Skeletal muscle tissue (tissue), 4 donors: Measurements from ENCODE around the gene PARP15. TPM values are rescaled to one million over a fixed set of nuclear protein-coding genes. Genes with fewer than 3 reads are reported as not detected.
A peak's percentile ranks its signal among the peaks of the same experiment; 100 is the strongest.

ENCODE experiments used
- H3K27ac ChIP-seq: one replicate; pipeline ENCODE4 v1.7.0; 2013; ENCODE audit warnings: mild to moderate bottlenecking, low read depth, low read length, inconsistent platforms
- H3K27me3 ChIP-seq, 3 donors: one replicate each; pipeline ENCODE4 v1.7.0; 2013; ENCODE audit warnings: low read length in 3 of 3; ENCODE audit not compliant: control insufficient read depth in 3 of 3, insufficient read depth in 3 of 3
- H3K36me3 ChIP-seq, 3 donors: one replicate each; pipeline ENCODE4 v1.7.0; 2013; ENCODE audit warnings: low read length in 3 of 3; ENCODE audit not compliant: control insufficient read depth in 3 of 3, insufficient read depth in 3 of 3
- H3K4me1 ChIP-seq, 3 donors: one replicate each; pipeline ENCODE4 v1.7.0; 2013; ENCODE audit warnings: low read length in 3 of 3, mild to moderate bottlenecking in 3 of 3; ENCODE audit not compliant: control insufficient read depth in 3 of 3, insufficient read depth in 3 of 3
- H3K4me3 ChIP-seq, 3 donors: one replicate each; pipeline ENCODE4 v1.7.0; 2013; ENCODE audit warnings: low read length in 3 of 3
- H3K9ac ChIP-seq, 3 donors: one replicate each; pipeline ENCODE4 v1.7.0; 2013; ENCODE audit warnings: low read length in 3 of 3, mild to moderate bottlenecking in 3 of 3, moderate library complexity in 2 of 3, low read depth in 1 of 3
- H3K9me3 ChIP-seq, 3 donors: one replicate each; pipeline ENCODE4 v1.7.0; 2013; ENCODE audit warnings: low read length in 3 of 3; ENCODE audit not compliant: control insufficient read depth in 3 of 3
- total RNA-seq: library from RNA; depleted of rRNA; stranded (reverse); fragments of >200 nt; gene quantifications from one replicate; pipeline ENCODE4 v1.2.3, GENCODE V29; 2014
- donor health status: Osteomylitis.

The PARP15 gene
- total RNA-seq, 1 donor from 2014 or later, result 2.6 TPM

DNA sequence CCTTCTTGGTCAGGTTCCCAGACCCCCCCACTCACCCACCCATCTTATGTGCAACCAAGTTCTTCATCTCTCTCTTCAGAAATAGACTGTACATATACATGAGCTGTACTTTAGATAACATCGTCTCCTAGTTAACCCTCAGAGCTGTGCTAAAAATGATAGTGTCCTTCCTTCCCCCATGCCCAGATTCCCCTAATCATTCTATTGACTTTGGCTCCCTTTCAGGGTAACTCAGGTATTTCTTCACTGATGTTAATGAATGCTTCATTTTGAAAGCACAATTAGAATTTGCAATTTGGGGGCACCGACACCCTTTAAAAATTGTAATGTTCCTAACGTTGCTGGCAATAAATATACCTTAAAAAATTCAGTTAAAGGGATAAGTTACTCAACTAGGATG lies 24.3 kb upstream of the PARP15 start:
- no peaks in the 10 kb centered on the region for H3K9me3 ChIP-seq
- peaks cover 0 to 4% (median 0%) of the 10 kb centered on the region in 3 donors for H3K4me1 ChIP-seq
- no peak overlapping the region for H3K4me3 ChIP-seq
- H3K36me3 ChIP-seq, result peaks cover 12 to 67% (median 64%) of the 10 kb centered on the region in 3 donors
- H3K27ac ChIP-seq, result no peak overlapping the region
- no peak overlapping the region for H3K9ac ChIP-seq
- no peaks in the 10 kb centered on the region for H3K27me3 ChIP-seq

DNA sequence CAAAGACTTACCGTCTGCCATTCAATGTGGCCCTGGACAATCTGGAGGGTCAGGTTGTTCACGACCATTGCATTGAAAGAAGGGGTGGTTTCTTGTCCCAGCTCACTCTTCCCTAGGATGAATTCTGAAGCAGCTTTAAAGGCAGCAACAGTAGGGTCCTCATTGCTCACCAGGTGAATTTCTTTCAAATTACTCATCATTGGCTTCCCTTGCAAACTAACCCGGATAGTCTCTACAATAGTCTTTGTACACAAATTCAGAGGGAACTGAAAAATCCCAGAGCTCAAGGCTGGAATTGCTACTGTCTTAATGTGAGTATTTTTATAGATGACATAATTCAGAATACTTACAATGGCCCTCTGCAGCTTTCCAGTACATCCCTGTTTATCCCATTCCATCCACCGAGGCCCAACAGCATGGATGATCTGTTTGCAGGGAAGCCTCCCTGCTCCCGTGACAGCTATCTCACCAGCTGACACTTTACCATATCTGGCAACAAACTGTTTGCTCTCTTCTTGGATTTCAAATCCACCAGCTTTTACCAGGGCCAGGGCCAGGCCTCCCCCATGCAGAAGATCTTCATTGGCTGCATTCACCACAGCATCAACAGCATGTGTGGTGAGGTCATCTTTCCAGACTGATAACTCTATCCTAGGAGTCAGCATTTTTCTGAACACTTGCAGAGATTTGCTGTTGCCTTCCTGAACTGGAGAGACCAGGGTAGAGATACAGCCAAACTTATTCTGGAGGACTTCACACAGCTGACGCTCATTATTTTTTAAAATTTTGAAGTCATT lies 22.0 kb upstream of the PARP15 start:
- H3K4me3 ChIP-seq, result no peak overlapping the region
- H3K4me1 ChIP-seq, result peaks cover 0 to 5% (median 0%) of the 10 kb centered on the region in 3 donors
- H3K27ac ChIP-seq, result no peak overlapping the region
- peaks cover 12 to 67% (median 63%) of the 10 kb centered on the region in 3 donors for H3K36me3 ChIP-seq
- H3K9ac ChIP-seq, result no peak overlapping the region
- no peaks in the 10 kb centered on the region for H3K27me3 ChIP-seq
- H3K9me3 ChIP-seq, result no peaks in the 10 kb centered on the region

DNA sequence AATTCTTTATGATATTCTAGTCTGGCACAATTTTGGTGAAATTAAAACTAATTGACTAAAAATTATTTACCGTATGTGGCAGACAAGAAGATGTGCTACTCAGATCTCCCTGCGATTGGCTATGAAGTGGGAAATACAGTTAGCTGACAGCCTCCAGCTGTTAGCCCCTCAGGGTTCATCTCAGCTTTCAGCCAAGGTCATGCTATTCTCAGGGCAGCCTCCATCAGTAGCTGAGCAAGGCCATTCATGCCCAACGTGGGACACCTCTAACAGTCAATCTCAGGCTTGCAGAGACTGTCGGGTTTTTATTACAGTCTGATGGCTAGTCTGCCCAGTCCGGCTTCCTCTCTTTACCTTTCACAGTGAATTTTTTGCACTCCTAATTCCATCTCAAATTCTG lies 20.1 kb upstream of the PARP15 start:
- Histone ChIP-seq H3K4me3 (no peak overlapping the region), H3K9me3 (no peaks in the 10 kb centered on the region), H3K27ac (no peak overlapping the region), H3K9ac (no peak overlapping the region), H3K27me3 (no peaks in the 10 kb centered on the region), H3K4me1 (peaks cover 3 to 12% (median 5%) of the 10 kb centered on the region in 3 donors), H3K36me3 (peaks cover 9 to 53% (median 52%) of the 10 kb centered on the region in 3 donors)

DNA sequence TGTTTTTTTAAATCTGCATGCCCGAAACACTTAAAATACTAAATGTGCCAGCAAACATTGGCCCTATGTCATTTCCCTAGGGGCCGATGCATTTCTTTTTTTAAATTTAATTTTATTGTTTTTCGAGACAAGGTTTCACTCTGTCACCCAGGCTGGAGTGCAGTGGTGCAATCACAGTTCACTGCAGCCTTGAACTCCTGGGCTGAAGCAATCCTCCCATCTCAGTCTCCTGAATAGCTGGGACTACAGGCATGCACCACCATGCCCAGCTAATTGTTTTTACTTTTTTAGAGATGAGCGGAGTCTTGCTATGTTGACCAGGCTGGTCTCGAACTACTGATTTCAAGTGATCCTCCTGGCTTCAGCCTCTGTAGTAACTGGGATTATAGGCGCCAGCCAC lies 18.8 kb upstream of the PARP15 start:
- no peaks in the 10 kb centered on the region for H3K9me3 ChIP-seq
- H3K27ac ChIP-seq, result no peak overlapping the region
- no peaks in the 10 kb centered on the region for H3K27me3 ChIP-seq
- H3K4me1 ChIP-seq, result peaks cover 9 to 18% (median 12%) of the 10 kb centered on the region in 3 donors
- no peak overlapping the region for H3K9ac ChIP-seq
- H3K36me3 ChIP-seq, result peaks cover 9 to 51% (median 46%) of the 10 kb centered on the region in 3 donors
- H3K4me3 ChIP-seq, result no peak overlapping the region

DNA sequence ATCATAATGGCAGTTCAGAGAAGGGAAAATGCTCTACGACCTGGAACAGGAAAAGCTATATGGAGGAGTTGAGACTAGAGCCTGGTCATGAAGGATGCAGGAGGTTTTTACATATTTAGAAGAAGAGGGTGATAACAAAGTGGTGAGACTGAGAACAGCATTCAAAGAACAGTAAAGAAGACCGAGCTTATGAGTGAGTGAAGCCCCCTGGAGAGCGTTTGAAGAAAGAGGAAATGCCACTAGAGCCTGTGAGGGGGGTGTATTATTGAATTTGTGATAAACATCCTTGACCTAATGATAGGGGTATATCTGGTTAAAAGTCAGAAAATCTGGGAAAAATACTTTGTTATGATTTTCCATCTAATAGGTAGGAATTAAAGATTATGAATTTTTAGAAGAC lies 17.5 kb upstream of the PARP15 start:
- no peaks in the 10 kb centered on the region for H3K27me3 ChIP-seq
- no peak overlapping the region for H3K4me3 ChIP-seq
- H3K36me3 ChIP-seq, result peaks cover 6 to 39% (median 38%) of the 10 kb centered on the region in 3 donors
- H3K9ac ChIP-seq, result no peak overlapping the region
- peaks cover 10 to 23% (median 17%) of the 10 kb centered on the region in 3 donors for H3K4me1 ChIP-seq
- no peak overlapping the region for H3K27ac ChIP-seq
- no peaks in the 10 kb centered on the region for H3K9me3 ChIP-seq

DNA sequence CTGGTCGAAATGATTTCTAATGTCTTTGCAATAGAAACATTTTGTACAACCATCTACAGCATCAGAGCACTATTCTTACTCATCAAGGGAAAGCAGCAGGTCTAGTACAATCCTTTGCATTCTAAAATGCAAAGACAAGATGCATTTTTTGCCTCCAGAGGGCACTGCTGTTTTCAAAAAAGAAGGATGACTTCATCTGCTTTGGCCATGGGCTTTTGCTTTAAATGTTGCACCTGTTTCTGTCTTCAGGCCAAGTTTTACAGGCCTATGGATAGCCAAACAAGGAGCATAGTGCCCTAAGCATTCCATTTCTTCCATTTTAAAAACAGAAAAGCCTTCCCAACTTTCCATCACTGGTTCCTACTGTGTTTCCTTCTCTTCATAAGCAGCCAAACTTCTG lies 16.8 kb upstream of the PARP15 start:
- Histone ChIP-seq H3K4me1 (peaks cover 11 to 24% (median 17%) of the 10 kb centered on the region in 3 donors), H3K4me3 (no peak overlapping the region), H3K27me3 (no peaks in the 10 kb centered on the region), H3K9me3 (no peaks in the 10 kb centered on the region), H3K27ac (no peak overlapping the region), H3K36me3 (peaks cover 6 to 34% (median 32%) of the 10 kb centered on the region in 3 donors), H3K9ac (no peak overlapping the region)

DNA sequence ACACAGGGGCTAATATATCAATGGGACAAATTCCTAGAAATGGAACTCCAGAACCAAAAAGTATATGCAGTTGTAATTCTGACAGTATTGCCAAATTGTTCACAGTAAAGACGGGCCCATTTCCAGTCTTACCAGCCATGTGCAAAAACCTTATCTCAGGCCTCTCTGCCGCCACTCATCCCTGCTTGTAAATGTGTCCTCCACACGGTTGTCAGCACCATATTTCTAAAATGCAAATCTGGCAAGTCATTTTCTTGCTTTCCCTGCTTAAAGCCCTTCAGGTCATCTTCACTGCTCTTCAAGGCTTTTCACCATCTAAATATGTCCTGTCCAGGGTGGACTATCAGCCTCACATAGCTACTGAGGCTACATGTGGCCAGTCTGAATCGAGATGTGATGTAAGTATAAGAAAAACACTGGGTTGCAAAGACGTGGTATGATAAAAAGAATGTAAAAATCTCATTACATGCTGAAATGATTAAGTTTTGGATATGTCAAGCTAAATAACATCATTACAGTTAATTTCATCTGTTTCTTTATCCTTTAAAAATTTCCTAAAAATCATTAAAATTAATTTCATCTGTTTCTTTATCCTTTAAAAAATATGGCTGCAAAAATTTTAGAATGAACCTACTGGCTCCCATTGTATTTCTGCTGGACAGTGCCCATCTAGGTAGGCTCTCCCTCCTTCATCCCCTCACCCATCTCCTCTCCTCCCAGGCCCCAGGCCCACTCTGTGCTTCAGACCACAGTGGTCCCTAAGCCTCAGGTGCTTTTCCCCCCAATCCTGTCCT lies 14.3 kb upstream of the PARP15 start:
- H3K36me3 ChIP-seq, result peaks cover 3 to 41% (median 28%) of the 10 kb centered on the region in 3 donors
- H3K4me1 ChIP-seq, result peaks cover 11 to 23% (median 17%) of the 10 kb centered on the region in 3 donors
- H3K9me3 ChIP-seq, result no peaks in the 10 kb centered on the region
- H3K27me3 ChIP-seq, result no peaks in the 10 kb centered on the region
- peak overlapping the region; percentile 97 for H3K27ac ChIP-seq
- H3K4me3 ChIP-seq, result peak overlapping the region; percentile 85 to 91 (median 89)
- peak overlapping the region; percentile 90 to 96 (median 91) for H3K9ac ChIP-seq

DNA sequence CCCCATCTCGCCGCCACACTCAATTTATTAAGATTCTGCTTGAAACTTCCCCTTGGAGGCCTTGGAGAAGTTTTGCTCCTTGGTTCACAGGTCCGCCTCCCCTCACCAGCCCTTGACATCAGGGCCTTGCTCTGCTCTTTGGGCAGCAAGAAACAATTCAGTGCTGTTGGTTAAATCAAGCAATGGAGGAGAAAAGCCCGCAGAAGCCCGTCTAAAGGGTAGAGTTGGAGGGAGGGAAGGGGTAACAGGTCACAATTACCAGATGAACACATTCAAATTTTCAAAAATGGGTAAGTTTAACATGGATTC lies 13.8 kb upstream of the PARP15 start:
- Histone ChIP-seq H3K9ac (peak overlapping the region; percentile 90 to 96 (median 91)), H3K36me3 (peaks cover 3 to 40% (median 27%) of the 10 kb centered on the region in 3 donors), H3K27ac (peak overlapping the region; percentile 97), H3K4me3 (peak overlapping the region; percentile 85 to 91 (median 89)), H3K27me3 (no peaks in the 10 kb centered on the region), H3K9me3 (no peaks in the 10 kb centered on the region), H3K4me1 (peaks cover 11 to 23% (median 17%) of the 10 kb centered on the region in 3 donors)

DNA sequence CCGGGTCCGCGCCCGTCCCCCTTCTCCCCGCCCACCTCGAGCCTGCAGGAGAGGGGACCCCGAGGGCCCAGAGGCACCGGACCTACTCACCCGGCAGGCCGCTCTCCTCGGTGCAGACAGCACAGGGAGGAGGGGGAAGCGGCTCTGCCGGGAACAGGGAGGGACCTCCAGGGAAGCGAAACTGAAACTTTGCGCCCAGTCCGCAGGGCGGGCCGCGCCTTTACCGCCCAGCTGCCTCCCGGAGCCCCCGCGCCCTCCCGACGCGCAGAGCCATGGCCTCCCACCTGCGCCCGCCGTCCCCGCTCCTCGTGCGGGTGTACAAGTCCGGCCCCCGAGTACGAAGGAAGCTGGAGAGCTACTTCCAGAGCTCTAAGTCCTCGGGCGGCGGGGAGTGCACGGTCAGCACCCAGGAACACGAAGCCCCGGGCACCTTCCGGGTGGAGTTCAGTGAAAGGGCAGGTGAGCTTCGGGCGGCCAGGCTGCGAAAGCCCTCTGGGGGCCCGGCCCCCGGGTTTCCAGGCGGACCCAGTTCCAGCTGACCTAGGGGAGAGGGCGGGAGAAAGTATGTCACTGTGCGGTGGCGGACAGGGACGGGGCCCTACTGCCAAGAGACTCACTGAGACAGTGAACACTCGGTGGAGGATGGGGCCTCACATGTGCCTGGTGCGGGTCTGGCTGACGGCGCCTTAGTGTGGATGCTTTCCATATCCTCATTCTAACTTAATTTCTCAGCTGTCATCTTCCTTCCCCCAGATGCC lies 13.1 kb upstream of the PARP15 start, which contains the start of the genes DTX3L and PARP9:
Gene DTX3L (plus strand): TSS at position 184 of the 758 bp plus-strand sequence. CDS start 89 bp downstream, at position 273.
Gene PARP9 (minus strand): TSS at position 146 of the 758 bp plus-strand sequence. CDS start 4,680 bp downstream, outside the sequence.
- H3K36me3 ChIP-seq, result peaks cover 3 to 40% (median 27%) of the 10 kb centered on the region in 3 donors
- peak within 1 kb of the TSS; percentile 90 to 96 (median 91) for H3K9ac ChIP-seq
- H3K4me1 ChIP-seq, result peaks cover 11 to 23% (median 17%) of the 10 kb centered on the region in 3 donors

More for the DNA sequence above, 13.1 kb upstream of the PARP15 start, which contains the start of the genes DTX3L and PARP9:
- H3K27ac ChIP-seq, result peak within 1 kb of the TSS; percentile 97
- H3K27me3 ChIP-seq, result no peaks in the 10 kb centered on the region
- peak within 1 kb of the TSS; percentile 85 to 91 (median 89) for H3K4me3 ChIP-seq
- H3K9me3 ChIP-seq, result no peaks in the 10 kb centered on the region
